Measurements from ENCODE around the gene TNFSF13B. TPM values are rescaled to one million over a fixed set of nuclear protein-coding genes. Genes with fewer than 3 reads are reported as not detected.
"Not testable (repeated sequence)": the region's sequence is repeated elsewhere in the genome, so short reads cannot be mapped to it uniquely, and the experiment has no call there.

The TNFSF13B gene
- total and polyA plus RNA-seq, 2 donors (not counting 3 experiments of a cell fraction or from before 2014, with no cell fraction given): 0.18 to 1.2 TPM

DNA sequence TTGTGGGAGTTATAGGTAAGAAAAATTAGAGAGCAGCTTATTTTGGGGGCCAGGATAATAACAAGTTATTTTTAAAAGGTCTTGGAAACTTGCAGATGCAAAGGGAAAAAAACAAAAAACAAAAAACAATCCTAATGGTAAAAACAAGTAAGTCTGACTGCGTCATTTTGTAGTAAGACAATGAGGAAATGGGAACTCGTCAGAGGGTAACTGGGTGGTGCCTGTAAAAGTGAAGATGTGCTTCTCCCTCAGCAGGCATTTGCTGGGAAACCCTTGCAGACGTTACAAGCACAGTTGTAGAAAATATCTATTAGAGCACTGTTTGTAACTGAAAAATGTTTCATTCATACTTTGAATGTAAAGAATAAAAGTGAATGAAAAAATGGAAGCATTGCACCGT lies 2.2 kb upstream of the TNFSF13B start:
- ChIA-PET POLR2A (no interaction called here), CTCF (no interaction called here)
- TF ChIP-seq EZH2 (IDR thresholded peaks at IDR 0.05; ENCODE audit: borderline replicate concordance, low read depth, low read length, severe bottlenecking) (no peak), CTCF (IDR thresholded peaks at IDR 0.05; ENCODE audit: extremely low read depth in 1 of 2, insufficient read depth in 1 of 2, low read depth in 1 of 2, low read length in 2 of 2) (no peak), JUN (IDR thresholded peaks at IDR 0.05; ENCODE audit: borderline replicate concordance, insufficient read depth, insufficient read length, low read depth) (no peak), FOS (IDR thresholded peaks at IDR 0.05; ENCODE audit: borderline replicate concordance, insufficient read depth, low read length) (no peak), POLR2A (IDR thresholded peaks at IDR 0.05; ENCODE audit: low read depth, low read length) (no peak), MYC (IDR thresholded peaks at IDR 0.05; ENCODE audit: low read depth, low read length) (no peak), POLR2AphosphoS5 (IDR thresholded peaks at IDR 0.05; ENCODE audit: insufficient read depth, low read depth, low read length) (no peak), GATA2 (IDR thresholded peaks at IDR 0.05; ENCODE audit: insufficient read depth, insufficient read length, low read depth, low read length) (no peak)
- TF ChIP-seq, protein P1, sequence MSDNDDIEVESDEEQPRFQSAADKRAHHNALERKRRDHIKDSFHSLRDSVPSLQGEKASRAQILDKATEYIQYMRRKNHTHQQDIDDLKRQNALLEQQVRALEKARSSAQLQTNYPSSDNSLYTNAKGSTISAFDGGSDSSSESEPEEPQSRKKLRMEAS (IDR thresholded peaks at IDR 0.05; ENCODE audit: insufficient read depth, insufficient read length): no peak
- no peak overlapping the region for H3K27ac ChIP-seq (ENCODE audit: insufficient read depth, low read depth, low read length)
- H3K27me3 ChIP-seq (ENCODE audit: control insufficient read depth in 2 of 2, insufficient read depth in 2 of 2, low read length in 2 of 2): no peaks in the 10 kb centered on the region
- H2AFZ ChIP-seq (ENCODE audit: low read depth, low read length): no peak overlapping the region
- intact Hi-C loops (cut with micrococcal nuclease) (no loop called here), dilution Hi-C loops (cut with MboI; ENCODE audit: extremely low pct_ligation_motif_present, low sequenced_read_pairs) (no loop called here)
- no peaks in the 10 kb centered on the region for H3K79me2 ChIP-seq (ENCODE audit: control insufficient read depth, insufficient read depth, low read length)
- H3K36me3 ChIP-seq (ENCODE audit: control insufficient read depth in 2 of 2, extremely low read depth in 1 of 2, insufficient read depth in 2 of 2, low read length in 2 of 2): no peaks in the 10 kb centered on the region
- no peak overlapping the region for H3K4me3 ChIP-seq (replicated peaks in 1 of 3; ENCODE audit: insufficient read depth in 1 of 3, low read depth in 1 of 3, low read length in 3 of 3)
- H3K4me2 ChIP-seq (ENCODE audit: insufficient read depth, low read length): no peak overlapping the region
- DNase-seq (ENCODE audit: low read depth, low spot score): no peak
- no peak overlapping the region for H3K9ac ChIP-seq (replicated peaks; ENCODE audit: extremely low read depth, insufficient read depth, low read length)
- BruUV-seq (replicated peaks): no TSS peak
- H4K20me1 ChIP-seq (replicated peaks; ENCODE audit: control insufficient read depth, extremely low read depth, insufficient read depth, low read length): no peaks in the 10 kb centered on the region
- no peak for FAIRE-seq
- H3K9me3 ChIP-seq (replicated peaks; ENCODE audit: control insufficient read depth, insufficient read depth, low read length): no peaks in the 10 kb centered on the region
- H3K4me1 ChIP-seq (ENCODE audit: control insufficient read depth, extremely low read depth, insufficient read depth, low read length): peaks cover 6% of the 10 kb centered on the region
- H3K9me1 ChIP-seq (replicated peaks; ENCODE audit: control insufficient read depth, extremely low read depth, insufficient read depth, low read length): no peaks in the 10 kb centered on the region

- DNase-seq (ENCODE audit: low read depth, low spot score); POLR2A ChIA-PET; intact Hi-C loops (cut with micrococcal nuclease); H3K9me3 ChIP-seq (replicated peaks; ENCODE audit: control insufficient read depth, insufficient read depth, low read length); FAIRE-seq; H3K79me2 ChIP-seq (ENCODE audit: control insufficient read depth, insufficient read depth, low read length); H3K4me3 ChIP-seq (replicated peaks in 1 of 3; ENCODE audit: insufficient read depth in 1 of 3, low read depth in 1 of 3, low read length in 3 of 3); H3K4me1 ChIP-seq (ENCODE audit: control insufficient read depth, extremely low read depth, insufficient read depth, low read length); H3K4me2 ChIP-seq (ENCODE audit: insufficient read depth, low read length); H3K36me3 ChIP-seq (ENCODE audit: control insufficient read depth in 2 of 2, extremely low read depth in 1 of 2, insufficient read depth in 2 of 2, low read length in 2 of 2); H4K20me1 ChIP-seq (replicated peaks; ENCODE audit: control insufficient read depth, extremely low read depth, insufficient read depth, low read length); BruUV-seq (replicated peaks); CTCF ChIA-PET; H3K27ac ChIP-seq (ENCODE audit: insufficient read depth, low read depth, low read length); H3K27me3 ChIP-seq (ENCODE audit: control insufficient read depth in 2 of 2, insufficient read depth in 2 of 2, low read length in 2 of 2); H2AFZ ChIP-seq (ENCODE audit: low read depth, low read length); H3K9me1 ChIP-seq (replicated peaks; ENCODE audit: control insufficient read depth, extremely low read depth, insufficient read depth, low read length); H3K9ac ChIP-seq (replicated peaks; ENCODE audit: extremely low read depth, insufficient read depth, low read length); dilution Hi-C loops (cut with MboI; ENCODE audit: extremely low pct_ligation_motif_present, low sequenced_read_pairs): not testable (repeated sequence)
These were observed 1.7 kb upstream of the TNFSF13B start for GRCh38 chr13:108267855-108268254.
